Lower lobe of right lung (tissue), 2 donors: ENCODE measurements around the gene NLGN2. TPM values are rescaled to one million over a fixed set of nuclear protein-coding genes. Genes with fewer than 3 reads are reported as not detected.

Experiments
- ATAC-seq, 2 donors: fragments of 200-7000 bp; cut with Tn5 transposase; one replicate each; pipeline ENCODE4 v1.9.1; 2020 to 2022; ENCODE audit warnings: mild to moderate bottlenecking in 2 of 2, moderate library complexity in 2 of 2
- DNase-seq: peaks from one replicate; pipeline ENCODE4 v3.0.0-alpha.2; 2020
- H3K27ac ChIP-seq: fragments of 200-600 bp; one replicate; pipeline ENCODE4 v1.8.0; 2022
- H3K27me3 ChIP-seq: fragments of 200-600 bp; one replicate; pipeline ENCODE4 v1.8.0; 2022; ENCODE audit warnings: low read depth
- H3K36me3 ChIP-seq: fragments of 200-600 bp; one replicate; pipeline ENCODE4 v1.8.0; 2022; ENCODE audit warnings: mild to moderate bottlenecking
- H3K4me1 ChIP-seq: fragments of 200-600 bp; one replicate; pipeline ENCODE4 v1.8.0; 2022
- H3K4me3 ChIP-seq: fragments of 200-600 bp; one replicate; pipeline ENCODE4 v1.8.0; 2022; ENCODE audit warnings: mild to moderate bottlenecking
- H3K9me3 ChIP-seq: fragments of 200-600 bp; one replicate; pipeline ENCODE4 v1.8.0; 2022
- CTCF ChIP-seq: fragments of 200-600 bp; IDR thresholded peaks from one replicate; pipeline ENCODE4 v1.8.0; 2022; ENCODE audit warnings: antibody characterized with exemption, mild to moderate bottlenecking
- intact Hi-C: fragments of 100-400 bp; cut with DNase I; formaldehyde crosslinking; loops from one replicate; pipeline ENCODE4 v1.11.0; 2022
- total RNA-seq: library from RNA; stranded (reverse); fragmentation: NEBNext Ultra II Directional; extraction: Animal tissue kit (Norgen Biotek cat#: 25700); gene quantifications from one replicate; pipeline ENCODE4 v1.2.1, GENCODE V29; 2021
- donor health status: DM: no; HTN: yes; CAD: no; lungs with severe emphysema.

Gene NLGN2
- total RNA-seq, 1 donor from 2014 or later = 9.5 TPM

DNA sequence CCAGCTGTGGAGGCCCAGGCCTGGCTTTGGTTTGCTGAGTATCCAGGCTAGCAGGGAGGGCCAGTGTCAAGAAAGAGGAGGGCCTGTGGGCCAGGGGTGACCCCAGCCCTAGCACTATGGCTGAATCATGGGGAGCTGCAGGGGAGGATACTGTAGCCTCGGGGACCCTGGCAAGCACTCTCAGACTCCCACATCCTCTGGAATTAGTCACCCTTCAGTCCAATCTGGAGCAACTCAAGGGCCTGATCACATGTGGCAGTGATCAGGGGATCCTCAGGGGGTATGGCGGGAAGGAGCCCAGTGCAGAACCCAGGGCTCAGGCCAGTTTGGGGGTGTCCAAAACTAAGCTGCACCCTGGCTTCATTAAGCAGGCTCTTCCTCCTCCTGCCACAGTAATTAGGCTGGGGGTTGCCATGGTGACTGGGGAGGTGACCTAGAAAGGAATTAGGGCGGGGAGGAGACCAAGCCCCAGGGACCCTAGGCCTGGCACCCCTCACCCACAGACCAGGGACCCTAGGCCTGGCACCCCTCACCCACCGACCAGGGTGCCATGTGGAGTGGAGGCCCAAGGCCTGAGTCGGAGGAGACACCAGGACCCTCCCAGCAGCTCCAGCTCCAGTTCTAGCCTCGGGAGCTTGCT lies 5.8 kb downstream of the NLGN2 start:
- no peaks in the 10 kb centered on the region for H3K36me3 ChIP-seq
- ATAC-seq (no peak), DNase-seq (no peak)
- intact Hi-C loops = no loop called here
- H3K27me3 ChIP-seq = no peaks in the 10 kb centered on the region
- no peak overlapping the region for H3K4me3 ChIP-seq
- no peaks in the 10 kb centered on the region for H3K4me1 ChIP-seq
- TF ChIP-seq CTCF = no peak
- no peak overlapping the region for H3K27ac ChIP-seq
- H3K9me3 ChIP-seq = no peaks in the 10 kb centered on the region

- no peak overlapping the region for H3K27ac ChIP-seq
- TF ChIP-seq CTCF = no peak
- no peak for ATAC-seq
- H3K9me3 ChIP-seq = no peaks in the 10 kb centered on the region
- no peak overlapping the region for H3K4me3 ChIP-seq
- no peaks in the 10 kb centered on the region for H3K4me1 ChIP-seq
- no peaks in the 10 kb centered on the region for H3K36me3 ChIP-seq
- intact Hi-C loops = no loop called here
- H3K27me3 ChIP-seq = no peaks in the 10 kb centered on the region
- no peak for DNase-seq
Observed at GRCh38 chr17:7414837-7415236, 7.2 kb downstream of the NLGN2 start.

- Histone ChIP-seq H3K27ac (no peak overlapping the region), H3K36me3 (no peaks in the 10 kb centered on the region), H3K4me3 (no peak overlapping the region), H3K27me3 (no peaks in the 10 kb centered on the region), H3K4me1 (no peaks in the 10 kb centered on the region), H3K9me3 (no peaks in the 10 kb centered on the region)
- ATAC-seq (no peak), DNase-seq (no peak)
- intact Hi-C loops = no loop called here
- TF ChIP-seq CTCF = no peak
Observed at GRCh38 chr17:7415784-7416183, 8.1 kb downstream of the NLGN2 start.

DNA sequence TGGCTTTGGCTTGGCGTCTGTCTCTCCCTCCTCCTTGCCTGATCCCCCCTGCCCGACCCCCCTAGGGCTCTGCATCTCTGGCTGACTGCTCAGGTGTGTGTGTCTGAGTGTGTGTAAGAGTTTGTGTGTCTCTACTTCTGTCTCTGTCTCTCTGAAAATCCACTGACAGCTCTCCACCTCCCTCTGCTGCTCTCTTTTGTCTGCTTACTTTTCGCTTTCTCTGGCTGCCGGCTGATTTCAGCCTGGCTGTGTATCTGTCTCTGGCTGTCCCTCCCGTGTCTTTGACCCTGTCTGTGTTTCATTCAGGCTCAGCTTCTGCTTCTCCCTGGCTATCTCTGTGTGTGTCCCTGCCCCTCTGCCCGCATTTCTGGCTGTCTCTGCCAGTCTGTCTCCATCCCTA lies 8.7 kb downstream of the NLGN2 start:
- no peak for ATAC-seq
- H3K9me3 ChIP-seq = no peaks in the 10 kb centered on the region
- no peak overlapping the region for H3K4me3 ChIP-seq
- no peak overlapping the region for H3K27ac ChIP-seq
- DNase-seq = no peak
- no peaks in the 10 kb centered on the region for H3K4me1 ChIP-seq
- H3K27me3 ChIP-seq = no peaks in the 10 kb centered on the region
- no peaks in the 10 kb centered on the region for H3K36me3 ChIP-seq
- intact Hi-C loops = no loop called here
- TF ChIP-seq CTCF = no peak

DNA sequence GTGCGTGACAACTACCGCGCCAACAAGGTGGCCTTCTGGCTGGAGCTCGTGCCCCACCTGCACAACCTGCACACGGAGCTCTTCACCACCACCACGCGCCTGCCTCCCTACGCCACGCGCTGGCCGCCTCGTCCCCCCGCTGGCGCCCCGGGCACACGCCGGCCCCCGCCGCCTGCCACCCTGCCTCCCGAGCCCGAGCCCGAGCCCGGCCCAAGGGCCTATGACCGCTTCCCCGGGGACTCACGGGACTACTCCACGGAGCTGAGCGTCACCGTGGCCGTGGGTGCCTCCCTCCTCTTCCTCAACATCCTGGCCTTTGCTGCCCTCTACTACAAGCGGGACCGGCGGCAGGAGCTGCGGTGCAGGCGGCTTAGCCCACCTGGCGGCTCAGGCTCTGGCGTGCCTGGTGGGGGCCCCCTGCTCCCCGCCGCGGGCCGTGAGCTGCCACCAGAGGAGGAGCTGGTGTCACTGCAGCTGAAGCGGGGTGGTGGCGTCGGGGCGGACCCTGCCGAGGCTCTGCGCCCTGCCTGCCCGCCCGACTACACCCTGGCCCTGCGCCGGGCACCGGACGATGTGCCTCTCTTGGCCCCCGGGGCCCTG lies 9.5 kb downstream of the NLGN2 start:
- Histone ChIP-seq H3K9me3 (no peaks in the 10 kb centered on the region), H3K4me1 (no peaks in the 10 kb centered on the region), H3K27ac (no peak overlapping the region), H3K27me3 (no peaks in the 10 kb centered on the region), H3K36me3 (no peaks in the 10 kb centered on the region), H3K4me3 (no peak overlapping the region)
- no peak for ATAC-seq
- DNase-seq = no peak
- intact Hi-C loops = no loop called here
- TF ChIP-seq CTCF = no peak
